Epidermal melanocyte (primary cell): ENCODE results near the gene UGT3A2.
A peak's percentile ranks its signal among the peaks of the same experiment; 100 is the strongest.

Experiments
- DNase-seq: peaks from one replicate; pipeline ENCODE4 v3.0.0; 2011; ENCODE audit warnings: low spot score; ENCODE audit not compliant: insufficient read length

UGT3A2 gene, protein sequence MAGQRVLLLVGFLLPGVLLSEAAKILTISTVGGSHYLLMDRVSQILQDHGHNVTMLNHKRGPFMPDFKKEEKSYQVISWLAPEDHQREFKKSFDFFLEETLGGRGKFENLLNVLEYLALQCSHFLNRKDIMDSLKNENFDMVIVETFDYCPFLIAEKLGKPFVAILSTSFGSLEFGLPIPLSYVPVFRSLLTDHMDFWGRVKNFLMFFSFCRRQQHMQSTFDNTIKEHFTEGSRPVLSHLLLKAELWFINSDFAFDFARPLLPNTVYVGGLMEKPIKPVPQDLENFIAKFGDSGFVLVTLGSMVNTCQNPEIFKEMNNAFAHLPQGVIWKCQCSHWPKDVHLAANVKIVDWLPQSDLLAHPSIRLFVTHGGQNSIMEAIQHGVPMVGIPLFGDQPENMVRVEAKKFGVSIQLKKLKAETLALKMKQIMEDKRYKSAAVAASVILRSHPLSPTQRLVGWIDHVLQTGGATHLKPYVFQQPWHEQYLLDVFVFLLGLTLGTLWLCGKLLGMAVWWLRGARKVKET

DNA sequence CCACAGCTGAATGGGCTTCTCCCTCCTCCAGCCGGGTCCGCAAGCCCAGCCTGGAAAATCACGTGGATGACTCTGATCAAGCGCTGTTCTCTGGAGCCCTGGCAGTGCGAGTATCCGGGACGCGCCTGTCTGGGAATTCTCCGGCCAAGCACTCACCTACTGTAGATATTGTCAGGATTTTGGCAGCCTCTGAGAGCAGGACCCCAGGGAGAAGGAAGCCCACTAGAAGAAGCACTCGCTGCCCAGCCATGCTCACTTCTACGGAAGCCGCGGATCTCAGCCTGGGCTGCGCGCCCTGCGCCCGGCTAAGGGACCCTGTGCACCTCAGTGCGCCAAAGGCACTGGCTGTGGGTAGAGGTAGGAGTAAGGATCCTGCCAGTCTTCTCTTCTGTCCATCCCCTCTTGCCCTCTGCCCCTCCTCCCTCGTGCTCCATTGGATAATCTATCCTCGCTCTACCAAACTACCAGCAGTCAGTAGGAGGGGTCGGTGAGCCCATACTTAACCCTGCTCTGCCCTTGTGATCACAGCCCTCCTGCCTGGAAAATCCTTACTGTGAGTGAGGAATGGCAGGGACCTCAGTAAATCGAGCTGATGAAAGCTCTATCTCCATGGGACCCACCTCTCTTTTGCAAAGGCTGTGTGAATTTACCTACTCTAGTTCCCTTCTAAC is at the start of gene UGT3A2:
Gene UGT3A2, minus strand, starts transcription at position 343 of the 671 bp plus-strand sequence. Its CDS starts 93 bp downstream, at position 250.
- DNase-seq, result no peak

- no peak for DNase-seq
Measured at GRCh38 chr5:36111238-36111637, 44.6 kb upstream of the UGT3A2 start.

DNA sequence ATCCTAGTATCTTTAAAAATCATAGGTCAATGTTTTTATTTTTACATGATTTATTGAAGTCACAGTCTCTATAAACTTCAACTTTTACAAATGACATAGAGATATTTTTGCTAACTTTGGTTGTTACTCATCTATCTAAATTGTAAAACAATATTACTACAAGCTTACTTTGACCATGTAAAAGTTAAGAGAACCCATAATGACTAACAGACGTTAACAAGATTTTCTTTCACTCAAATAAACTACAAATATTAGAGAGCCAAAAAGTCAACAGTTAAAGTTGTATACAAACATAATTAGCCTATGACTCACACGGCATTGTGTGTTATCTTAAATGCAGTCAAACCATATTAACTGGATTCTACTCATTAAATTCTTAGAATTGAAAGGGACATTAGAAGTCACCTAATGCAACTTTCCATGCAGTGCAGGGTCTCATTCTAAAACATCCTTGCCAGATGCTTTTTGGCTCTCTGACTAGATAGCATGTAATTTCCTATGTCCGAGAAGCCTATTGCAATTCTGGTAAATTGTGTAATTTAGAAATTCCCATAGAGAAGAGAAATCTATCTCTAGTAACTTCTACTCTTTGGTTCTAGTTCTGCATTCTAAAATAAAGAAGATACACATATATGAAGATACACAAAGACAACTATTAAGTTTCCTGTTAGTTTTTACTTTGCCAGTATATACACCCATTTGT is 42.2 kb upstream of the UGT3A2 start:
- no peak for DNase-seq

- no peak for DNase-seq
Measured at GRCh38 chr5:36105819-36106218, 39.1 kb upstream of the UGT3A2 start.

DNA sequence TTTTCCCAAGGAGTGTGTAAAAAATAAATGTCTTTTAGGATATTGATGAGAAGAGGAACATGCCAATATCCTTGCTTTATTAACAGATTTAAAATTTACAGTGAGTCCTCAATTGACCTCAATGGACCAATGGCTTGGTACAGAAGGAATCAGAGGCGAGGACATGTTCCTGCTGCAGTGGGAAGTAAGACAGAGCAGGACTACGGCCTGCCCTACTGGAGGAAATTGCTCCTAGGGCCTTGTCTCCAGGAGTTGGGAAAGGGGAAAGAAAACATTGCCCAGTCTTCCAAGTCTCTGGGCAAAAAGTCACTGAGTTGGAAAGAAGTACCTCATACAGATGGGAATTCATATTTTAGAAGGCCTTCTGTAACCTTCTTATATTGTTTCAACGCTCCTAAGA is 33.1 kb upstream of the UGT3A2 start:
- no peak for DNase-seq

GRCh38 chr5:36096486-36096885 is 29.8 kb upstream of the UGT3A2 start:
- DNase-seq, result no peak

DNA sequence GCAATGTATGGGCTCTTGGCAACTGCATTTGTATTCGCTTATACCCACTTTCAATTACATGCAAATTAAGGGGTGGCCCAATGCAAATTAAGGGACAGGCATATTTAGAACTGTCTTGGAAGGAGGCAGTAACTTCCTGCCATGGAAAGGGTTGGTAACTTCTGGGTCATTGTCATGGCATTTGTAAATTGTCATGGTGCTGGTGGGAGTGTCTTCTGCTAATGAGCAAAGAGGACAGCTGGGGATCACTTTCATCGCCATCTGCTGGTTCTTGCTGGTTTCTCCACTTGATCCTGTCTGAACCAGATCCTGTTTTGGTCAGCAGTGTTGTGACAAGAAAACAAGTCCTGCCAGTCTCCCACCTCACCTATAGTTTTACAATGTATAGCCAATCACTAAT is 23.3 kb upstream of the UGT3A2 start:
- no peak for DNase-seq

- DNase-seq, result peak; percentile 43
Measured at GRCh38 chr5:36079200-36079781, 12.6 kb upstream of the UGT3A2 start.

DNA sequence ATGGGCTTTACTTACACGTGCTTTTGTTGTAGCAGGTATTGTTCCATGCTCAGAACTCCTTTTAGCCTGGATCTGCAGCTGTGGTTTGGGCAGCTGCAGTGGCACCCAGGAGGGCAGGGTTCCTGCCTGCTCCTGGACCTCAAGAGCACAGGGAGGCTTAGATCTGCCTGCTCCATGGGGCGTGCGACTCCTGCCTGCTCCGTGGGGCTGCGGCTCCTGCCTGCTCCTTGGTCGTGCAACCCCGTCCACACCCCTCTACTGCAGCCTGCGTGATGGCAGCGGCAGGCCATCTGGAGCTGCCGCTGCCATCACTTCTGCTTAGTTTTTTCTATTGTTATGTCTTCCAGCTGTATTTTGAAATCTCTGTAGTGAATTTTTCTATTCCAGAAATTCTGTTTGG is 11.7 kb upstream of the UGT3A2 start:
- DNase-seq, result no peak

DNA sequence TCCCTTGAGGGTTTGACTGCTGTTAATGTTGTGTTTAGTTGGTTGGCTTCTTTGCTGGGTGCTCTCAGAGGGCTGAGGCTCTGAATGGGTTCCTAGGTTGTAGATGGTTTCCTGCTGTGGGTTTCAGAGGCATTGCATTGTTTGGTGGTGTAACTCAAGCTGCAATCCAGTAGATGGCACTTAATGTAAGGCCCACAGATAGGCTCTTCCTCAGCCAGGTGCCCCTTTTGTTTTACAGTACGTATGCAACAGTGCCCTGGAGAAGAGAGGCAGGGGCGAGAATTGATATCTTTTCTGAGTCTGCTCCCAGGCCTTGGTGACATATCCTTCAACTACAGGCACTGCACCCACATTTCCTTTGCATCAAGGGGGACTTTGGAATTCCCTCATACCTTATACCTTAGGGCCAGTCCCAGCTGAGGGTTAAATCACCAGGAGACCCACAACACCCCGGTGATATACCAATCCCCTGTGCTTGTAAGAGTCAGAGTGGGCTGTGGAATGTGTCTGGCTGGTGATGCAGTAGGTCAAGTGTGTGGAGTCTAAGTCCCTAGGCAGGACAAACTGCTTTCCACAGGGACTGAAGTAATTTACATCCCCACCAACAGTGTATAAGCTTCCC is 7.0 kb upstream of the UGT3A2 start:
- no peak for DNase-seq

GRCh38 chr5:36070687-36071571 is 4.2 kb upstream of the UGT3A2 start:
- DNase-seq, result no peak

DNA sequence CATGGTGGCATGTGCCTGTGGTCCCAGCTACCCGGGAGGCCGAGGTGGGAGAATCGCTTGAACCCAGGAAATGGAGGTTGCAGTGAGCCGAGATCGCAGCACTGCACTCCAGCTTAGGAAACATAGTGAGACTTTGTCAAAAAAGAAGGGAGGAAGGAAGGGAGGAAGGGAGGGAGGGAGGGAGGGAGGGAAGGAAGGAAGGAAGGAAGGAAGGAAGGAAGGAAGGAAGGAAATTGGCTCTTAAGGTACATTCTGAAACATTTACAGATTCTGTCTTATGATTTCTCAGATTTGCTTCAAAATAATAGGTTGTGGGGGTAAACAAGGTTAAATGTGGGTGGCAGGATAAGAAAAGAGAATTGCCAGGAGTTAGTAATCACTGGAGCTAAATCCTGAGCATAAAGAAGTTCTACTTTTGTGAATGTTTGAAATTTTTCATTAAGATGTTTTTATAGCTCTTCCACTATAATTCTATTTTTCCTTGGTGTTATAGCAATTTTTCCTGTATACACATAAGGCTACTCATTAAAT is 2.1 kb upstream of the UGT3A2 start:
- DNase-seq, result no peak

- no peak for DNase-seq
Measured at GRCh38 chr5:36066001-36066539, 612 bp downstream of the UGT3A2 start.

DNA sequence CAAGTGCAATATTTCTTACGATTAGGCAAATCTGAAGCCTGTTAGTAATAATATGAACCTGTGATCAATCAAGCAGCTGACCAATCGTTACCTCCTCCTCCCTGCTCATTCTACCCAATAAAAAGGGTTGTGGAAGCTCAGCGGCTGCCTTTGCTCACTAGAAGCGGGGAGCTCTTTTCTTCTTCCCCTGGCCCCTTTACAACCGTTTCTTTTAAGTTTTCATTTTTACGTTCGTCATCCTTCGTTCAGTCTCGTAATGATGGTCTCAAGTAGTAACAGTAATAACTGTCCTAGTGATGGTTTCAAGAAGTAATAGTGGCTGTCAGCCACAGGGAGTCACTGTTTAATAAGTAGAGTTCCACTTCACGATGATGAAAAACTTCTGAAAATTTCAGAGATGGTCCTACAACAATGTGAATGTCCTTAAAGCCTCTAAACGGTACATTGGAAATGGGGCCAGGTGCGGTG is 6.2 kb downstream of the UGT3A2 start:
- no peak for DNase-seq

GRCh38 chr5:36059571-36060419 is 6.9 kb downstream of the UGT3A2 start:
- DNase-seq, result no peak

DNA sequence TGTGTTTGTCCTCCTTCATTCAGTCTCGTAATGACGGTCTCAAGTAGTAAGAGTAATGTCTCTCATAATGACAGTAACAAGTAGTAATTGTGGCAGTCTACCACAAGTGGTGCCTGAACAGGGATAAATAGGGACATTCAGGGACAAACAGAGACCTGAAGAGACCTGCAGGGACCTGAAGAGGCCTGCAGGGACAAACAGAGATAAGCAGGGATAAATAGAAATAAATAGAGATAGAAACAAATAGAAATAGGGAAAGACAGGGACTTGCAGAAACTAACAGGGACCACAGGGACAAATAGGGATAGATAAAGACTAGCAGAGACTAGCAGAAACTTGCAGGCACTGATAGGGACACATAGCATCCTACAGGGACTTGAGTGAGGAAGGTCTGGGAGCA is 7.9 kb downstream of the UGT3A2 start:
- DNase-seq, result no peak

DNA sequence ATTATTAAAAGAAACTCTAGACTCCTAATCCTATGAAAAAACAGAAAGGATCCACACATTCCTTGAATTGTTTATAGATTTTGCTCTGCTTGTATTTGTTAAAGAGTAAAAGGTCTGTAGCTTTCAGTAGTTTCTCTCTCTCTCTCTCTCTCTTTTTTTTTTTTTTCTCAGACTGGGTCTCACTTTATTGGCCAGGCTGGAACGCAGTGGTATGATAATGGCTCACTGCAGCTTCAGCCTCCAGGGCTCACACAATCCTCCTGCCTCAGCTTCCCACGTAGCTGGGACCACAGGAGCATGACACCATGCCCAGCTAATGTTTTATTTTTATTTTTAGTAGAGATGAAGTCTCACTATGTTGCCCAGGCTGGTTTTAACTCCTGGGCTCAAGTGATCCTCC is 9.3 kb downstream of the UGT3A2 start:
- no peak for DNase-seq

DNA sequence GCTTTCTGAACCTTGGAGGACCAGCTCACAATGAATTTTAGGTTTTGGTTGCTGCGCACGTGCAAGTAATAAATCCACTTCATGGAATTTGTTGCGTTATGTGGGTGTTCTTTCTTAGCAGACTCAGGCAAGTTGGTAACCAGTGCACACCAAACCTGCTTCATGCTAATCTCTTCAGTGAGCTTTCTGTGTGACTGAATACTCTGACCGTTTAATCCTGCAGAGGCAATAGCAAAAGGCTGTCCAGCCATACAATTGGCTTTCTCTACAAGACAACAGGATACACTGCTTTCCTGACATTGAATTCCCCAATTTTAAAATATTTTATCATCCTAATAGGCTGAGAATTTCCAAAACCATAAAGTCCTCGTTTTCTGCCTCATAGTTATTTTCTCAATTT is 10.3 kb downstream of the UGT3A2 start:
- DNase-seq, result no peak

GRCh38 chr5:36055984-36056383 is 10.7 kb downstream of the UGT3A2 start:
- DNase-seq, result no peak
